Measurements from ENCODE around the gene CDHR5. TPM values are rescaled to one million over a fixed set of nuclear protein-coding genes. Genes with fewer than 3 reads are reported as not detected.
"Not testable (repeated sequence)": the region's sequence is repeated elsewhere in the genome, so short reads cannot be mapped to it uniquely, and the experiment has no call there.

Gene CDHR5
- total and polyA plus RNA-seq, 2 experiments from 2014 or later, result 114 to 166 TPM

- Histone ChIP-seq H3K4me1 (ENCODE audit: insufficient read depth) (peaks cover 6% of the 10 kb centered on the region), H2AFZ (no peak overlapping the region), H3K9me2 (replicated peaks; ENCODE audit: insufficient read depth) (no peaks in the 10 kb centered on the region), H3K36me3 (replicated peaks; ENCODE audit: insufficient read depth, low read depth) (no peaks in the 10 kb centered on the region), H3K27ac (no peak overlapping the region), H3K4me3 (no peak overlapping the region), H3K79me2 (no peaks in the 10 kb centered on the region), H3K27me3 (no peaks in the 10 kb centered on the region), H3K9me3 (ENCODE audit: low read depth) (no peaks in the 10 kb centered on the region), H4K20me1 (ENCODE audit: insufficient read depth, poor library complexity, severe bottlenecking) (peaks cover 1% of the 10 kb centered on the region), H3K4me2 (no peak overlapping the region)
- TF ChIP-seq EZH2 (IDR thresholded peaks at IDR 0.05; ENCODE audit: borderline replicate concordance), result no peak
- TF ChIP-seq EZH2phosphoT487 (IDR thresholded peaks at IDR 0.05; ENCODE audit: low read depth, severe bottlenecking, unreplicated experiment), result no peak
- no peak for TF ChIP-seq CTCF (IDR thresholded peaks at IDR 0.05; ENCODE audit: poor library complexity)
- WGBS (ENCODE audit: low lambda C conversion rate, missing lambda C conversion rate), result 98% methylated on average over 10 of the region's 10 CpGs
- DNase-seq (ENCODE audit: low spot score), result no peak
Observed at GRCh38 chr11:650482-650881, 25.7 kb upstream of the CDHR5 start.

- H3K9me2 ChIP-seq (replicated peaks; ENCODE audit: insufficient read depth); H3K4me3 ChIP-seq; H3K79me2 ChIP-seq; H2AFZ ChIP-seq; H3K36me3 ChIP-seq (replicated peaks; ENCODE audit: insufficient read depth, low read depth); H4K20me1 ChIP-seq (ENCODE audit: insufficient read depth, poor library complexity, severe bottlenecking); H3K27me3 ChIP-seq; H3K4me1 ChIP-seq (ENCODE audit: insufficient read depth); H3K4me2 ChIP-seq; H3K9me3 ChIP-seq (ENCODE audit: low read depth); H3K27ac ChIP-seq: not testable (repeated sequence)
- WGBS (ENCODE audit: low lambda C conversion rate, missing lambda C conversion rate), result 81% methylated on average over 9 of the region's 14 CpGs
- DNase-seq (ENCODE audit: low spot score), result peak; percentile 46
Observed at GRCh38 chr11:647672-648158, 23.0 kb upstream of the CDHR5 start.

GRCh38 chr11:646214-646613, 21.5 kb upstream of the CDHR5 start:
- no peak for DNase-seq (ENCODE audit: low spot score)
- WGBS (ENCODE audit: low lambda C conversion rate, missing lambda C conversion rate), result 94% methylated on average over 14 of the region's 14 CpGs

GRCh38 chr11:645536-645935, 20.8 kb upstream of the CDHR5 start:
- Histone ChIP-seq H4K20me1 (ENCODE audit: insufficient read depth, poor library complexity, severe bottlenecking) (peaks cover 2% of the 10 kb centered on the region), H3K27me3 (peaks cover 5% of the 10 kb centered on the region), H2AFZ (no peak overlapping the region), H3K9me3 (ENCODE audit: low read depth) (no peaks in the 10 kb centered on the region), H3K9me2 (replicated peaks; ENCODE audit: insufficient read depth) (no peaks in the 10 kb centered on the region), H3K4me1 (ENCODE audit: insufficient read depth) (no peaks in the 10 kb centered on the region), H3K4me2 (no peak overlapping the region), H3K27ac (no peak overlapping the region), H3K36me3 (replicated peaks; ENCODE audit: insufficient read depth, low read depth) (no peaks in the 10 kb centered on the region), H3K4me3 (no peak overlapping the region), H3K79me2 (no peaks in the 10 kb centered on the region)
- TF ChIP-seq EZH2phosphoT487 (IDR thresholded peaks at IDR 0.05; ENCODE audit: low read depth, severe bottlenecking, unreplicated experiment) (no peak), EZH2 (IDR thresholded peaks at IDR 0.05; ENCODE audit: borderline replicate concordance) (no peak), CTCF (IDR thresholded peaks at IDR 0.05; ENCODE audit: poor library complexity) (no peak)
- 92% methylated on average over 16 of the region's 16 CpGs for WGBS (ENCODE audit: low lambda C conversion rate, missing lambda C conversion rate)
- no peak for DNase-seq (ENCODE audit: low spot score)

More at GRCh38 chr11:646214-646613, 21.5 kb upstream of the CDHR5 start:
- Histone ChIP-seq H3K4me2 (no peak overlapping the region), H3K4me3 (no peak overlapping the region), H3K9me3 (ENCODE audit: low read depth) (no peaks in the 10 kb centered on the region), H3K4me1 (ENCODE audit: insufficient read depth) (no peaks in the 10 kb centered on the region), H2AFZ (no peak overlapping the region), H3K9me2 (replicated peaks; ENCODE audit: insufficient read depth) (no peaks in the 10 kb centered on the region), H3K36me3 (replicated peaks; ENCODE audit: insufficient read depth, low read depth) (no peaks in the 10 kb centered on the region), H3K79me2 (no peaks in the 10 kb centered on the region), H3K27me3 (no peaks in the 10 kb centered on the region), H3K27ac (no peak overlapping the region), H4K20me1 (ENCODE audit: insufficient read depth, poor library complexity, severe bottlenecking) (peaks cover 2% of the 10 kb centered on the region)
- TF ChIP-seq EZH2phosphoT487 (IDR thresholded peaks at IDR 0.05; ENCODE audit: low read depth, severe bottlenecking, unreplicated experiment), result no peak
- no peak for TF ChIP-seq CTCF (IDR thresholded peaks at IDR 0.05; ENCODE audit: poor library complexity)
- no peak for TF ChIP-seq EZH2 (IDR thresholded peaks at IDR 0.05; ENCODE audit: borderline replicate concordance)
